ENCODE data around the gene GRIK4.

Gene GRIK4

GRCh38 chr11:120536091-120536796 is 24.7 kb downstream of the GRIK4 start:
- Histone ChIP-seq H3K9me3 (ENCODE audit: control insufficient read depth, low read length) (no peaks in the 10 kb centered on the region), H3K27me3 (ENCODE audit: control insufficient read depth, insufficient read depth, low read length) (no peaks in the 10 kb centered on the region), H3K36me3 (ENCODE audit: control insufficient read depth, insufficient read depth, low read length) (no peaks in the 10 kb centered on the region), H3K4me3 (ENCODE audit: low read length) (no peak overlapping the region), H3K4me1 (ENCODE audit: control insufficient read depth, insufficient read depth, low read length) (no peaks in the 10 kb centered on the region), H3K9ac (ENCODE audit: low read length) (no peak overlapping the region)

- no peaks in the 10 kb centered on the region for H3K4me1 ChIP-seq (ENCODE audit: control insufficient read depth, insufficient read depth, low read length)
- H3K9ac ChIP-seq (ENCODE audit: low read length), result no peak overlapping the region
- H3K9me3 ChIP-seq (ENCODE audit: control insufficient read depth, low read length), result no peaks in the 10 kb centered on the region
- H3K4me3 ChIP-seq (ENCODE audit: low read length), result no peak overlapping the region
- H3K36me3 ChIP-seq (ENCODE audit: control insufficient read depth, insufficient read depth, low read length), result no peaks in the 10 kb centered on the region
- H3K27me3 ChIP-seq (ENCODE audit: control insufficient read depth, insufficient read depth, low read length), result no peaks in the 10 kb centered on the region
These were observed 25.2 kb downstream of the GRIK4 start for GRCh38 chr11:120536797-120537169.

- no peaks in the 10 kb centered on the region for H3K9me3 ChIP-seq (ENCODE audit: control insufficient read depth, low read length)
- H3K4me1 ChIP-seq (ENCODE audit: control insufficient read depth, insufficient read depth, low read length), result no peaks in the 10 kb centered on the region
- H3K9ac ChIP-seq (ENCODE audit: low read length), result no peak overlapping the region
- H3K4me3 ChIP-seq (ENCODE audit: low read length), result no peak overlapping the region
- H3K36me3 ChIP-seq (ENCODE audit: control insufficient read depth, insufficient read depth, low read length), result no peaks in the 10 kb centered on the region
- H3K27me3 ChIP-seq (ENCODE audit: control insufficient read depth, insufficient read depth, low read length), result no peaks in the 10 kb centered on the region
These were observed 26.4 kb downstream of the GRIK4 start for GRCh38 chr11:120537996-120538395.

- Histone ChIP-seq H3K9ac (ENCODE audit: low read length) (no peak overlapping the region), H3K4me3 (ENCODE audit: low read length) (no peak overlapping the region), H3K36me3 (ENCODE audit: control insufficient read depth, insufficient read depth, low read length) (no peaks in the 10 kb centered on the region), H3K9me3 (ENCODE audit: control insufficient read depth, low read length) (no peaks in the 10 kb centered on the region), H3K27me3 (ENCODE audit: control insufficient read depth, insufficient read depth, low read length) (no peaks in the 10 kb centered on the region), H3K4me1 (ENCODE audit: control insufficient read depth, insufficient read depth, low read length) (no peaks in the 10 kb centered on the region)
These were observed 27.2 kb downstream of the GRIK4 start for GRCh38 chr11:120538707-120539106.

- no peaks in the 10 kb centered on the region for H3K36me3 ChIP-seq (ENCODE audit: control insufficient read depth, insufficient read depth, low read length)
- H3K4me3 ChIP-seq (ENCODE audit: low read length), result no peak overlapping the region
- no peaks in the 10 kb centered on the region for H3K4me1 ChIP-seq (ENCODE audit: control insufficient read depth, insufficient read depth, low read length)
- H3K9me3 ChIP-seq (ENCODE audit: control insufficient read depth, low read length), result no peaks in the 10 kb centered on the region
- no peaks in the 10 kb centered on the region for H3K27me3 ChIP-seq (ENCODE audit: control insufficient read depth, insufficient read depth, low read length)
- no peak overlapping the region for H3K9ac ChIP-seq (ENCODE audit: low read length)
These were observed 28.3 kb downstream of the GRIK4 start for GRCh38 chr11:120539667-120540369.

GRCh38 chr11:120540744-120541465 is 29.4 kb downstream of the GRIK4 start:
- Histone ChIP-seq H3K27me3 (ENCODE audit: control insufficient read depth, insufficient read depth, low read length) (no peaks in the 10 kb centered on the region), H3K4me1 (ENCODE audit: control insufficient read depth, insufficient read depth, low read length) (no peaks in the 10 kb centered on the region), H3K9ac (ENCODE audit: low read length) (no peak overlapping the region), H3K36me3 (ENCODE audit: control insufficient read depth, insufficient read depth, low read length) (no peaks in the 10 kb centered on the region), H3K9me3 (ENCODE audit: control insufficient read depth, low read length) (no peaks in the 10 kb centered on the region), H3K4me3 (ENCODE audit: low read length) (no peak overlapping the region)

- Histone ChIP-seq H3K9me3 (ENCODE audit: control insufficient read depth, low read length) (no peaks in the 10 kb centered on the region), H3K36me3 (ENCODE audit: control insufficient read depth, insufficient read depth, low read length) (no peaks in the 10 kb centered on the region), H3K27me3 (ENCODE audit: control insufficient read depth, insufficient read depth, low read length) (no peaks in the 10 kb centered on the region), H3K9ac (ENCODE audit: low read length) (no peak overlapping the region), H3K4me1 (ENCODE audit: control insufficient read depth, insufficient read depth, low read length) (peaks cover 7% of the 10 kb centered on the region), H3K4me3 (ENCODE audit: low read length) (no peak overlapping the region)
These were observed 32.1 kb downstream of the GRIK4 start for GRCh38 chr11:120543521-120544215.

- Histone ChIP-seq H3K4me3 (ENCODE audit: low read length) (no peak overlapping the region), H3K27me3 (ENCODE audit: control insufficient read depth, insufficient read depth, low read length) (no peaks in the 10 kb centered on the region), H3K9me3 (ENCODE audit: control insufficient read depth, low read length) (no peaks in the 10 kb centered on the region), H3K36me3 (ENCODE audit: control insufficient read depth, insufficient read depth, low read length) (no peaks in the 10 kb centered on the region), H3K4me1 (ENCODE audit: control insufficient read depth, insufficient read depth, low read length) (peaks cover 7% of the 10 kb centered on the region), H3K9ac (ENCODE audit: low read length) (no peak overlapping the region)
These were observed 34.3 kb downstream of the GRIK4 start for GRCh38 chr11:120545813-120546212.

GRCh38 chr11:120546312-120547205 is 35.0 kb downstream of the GRIK4 start:
- H3K9me3 ChIP-seq (ENCODE audit: control insufficient read depth, low read length), result no peaks in the 10 kb centered on the region

GRCh38 chr11:120547316-120547715 is 35.8 kb downstream of the GRIK4 start:
- H3K36me3 ChIP-seq (ENCODE audit: control insufficient read depth, insufficient read depth, low read length), result no peaks in the 10 kb centered on the region
- H3K4me1 ChIP-seq (ENCODE audit: control insufficient read depth, insufficient read depth, low read length), result peaks cover 7% of the 10 kb centered on the region
- no peak overlapping the region for H3K9ac ChIP-seq (ENCODE audit: low read length)
- H3K27me3 ChIP-seq (ENCODE audit: control insufficient read depth, insufficient read depth, low read length), result no peaks in the 10 kb centered on the region
- no peak overlapping the region for H3K4me3 ChIP-seq (ENCODE audit: low read length)
- H3K9me3 ChIP-seq (ENCODE audit: control insufficient read depth, low read length), result no peaks in the 10 kb centered on the region

More at GRCh38 chr11:120546312-120547205, 35.0 kb downstream of the GRIK4 start:
- Histone ChIP-seq H3K4me3 (ENCODE audit: low read length) (no peak overlapping the region), H3K27me3 (ENCODE audit: control insufficient read depth, insufficient read depth, low read length) (no peaks in the 10 kb centered on the region), H3K4me1 (ENCODE audit: control insufficient read depth, insufficient read depth, low read length) (peaks cover 7% of the 10 kb centered on the region), H3K36me3 (ENCODE audit: control insufficient read depth, insufficient read depth, low read length) (no peaks in the 10 kb centered on the region), H3K9ac (ENCODE audit: low read length) (no peak overlapping the region)
